Neutrophil (primary cell): Measurements from ENCODE around the gene IL1RAPL2.

Source experiments
- H3K27ac ChIP-seq: fragments of 200-600 bp; sonication (generic); 2 replicates; pipeline ENCODE4 v1.5.1; 2016; ENCODE audit warnings: mild to moderate bottlenecking, moderate library complexity
- H3K27me3 ChIP-seq: fragments of 200-600 bp; sonication (generic); 2 replicates; pipeline ENCODE4 v1.6.0; 2016; ENCODE audit warnings: mild to moderate bottlenecking
- H3K36me3 ChIP-seq: fragments of 200-600 bp; sonication (generic); 2 replicates; pipeline ENCODE4 v1.5.1; 2017
- H3K4me1 ChIP-seq, 2 experiments: fragments of 200-600 bp in 1 of 2; sonication (generic) in 1 of 2; 1 replicate in 1 of 2; 2 replicates in 1 of 2; pipeline versions ENCODE4 v1.5.1 to v1.6.1; 2013 to 2016; ENCODE audit warnings: low read depth in 1 of 2, low read length in 1 of 2, mild to moderate bottlenecking in 1 of 2, moderate library complexity in 1 of 2; ENCODE audit not compliant: control insufficient read depth in 1 of 2, insufficient read depth in 1 of 2
- H3K4me3 ChIP-seq, 2 experiments: fragments of 200-600 bp in 1 of 2; sonication (generic) in 1 of 2; 1 replicate in 1 of 2; 2 replicates in 1 of 2; pipeline ENCODE4 v1.5.1; 2013 to 2016; ENCODE audit warnings: low read depth in 1 of 2, low read length in 1 of 2, mild to moderate bottlenecking in 1 of 2, moderate library complexity in 1 of 2
- H3K9me3 ChIP-seq: fragments of 200-600 bp; sonication (generic); 2 replicates; pipeline ENCODE4 v1.5.1; 2016
- CTCF ChIP-seq: fragments of 200-600 bp; sonication (generic); IDR thresholded peaks from 2 replicates; pipeline ENCODE4 v1.5.1; 2016; ENCODE audit warnings: antibody characterized with exemption

Gene IL1RAPL2

GRCh38 chrX:104833401-104833800 is 267.4 kb downstream of the IL1RAPL2 start:
- H3K4me3 ChIP-seq, result no peak overlapping the region
- H3K4me1 ChIP-seq, result no peaks in the 10 kb centered on the region
- H3K27ac ChIP-seq, result no peak overlapping the region
- H3K36me3 ChIP-seq, result no peaks in the 10 kb centered on the region
- TF ChIP-seq CTCF, result no peak
- H3K9me3 ChIP-seq, result no peaks in the 10 kb centered on the region
- H3K27me3 ChIP-seq, result no peaks in the 10 kb centered on the region

GRCh38 chrX:104842646-104843045 is 276.6 kb downstream of the IL1RAPL2 start:
- no peaks in the 10 kb centered on the region for H3K27me3 ChIP-seq

GRCh38 chrX:104852241-104852640 is 286.2 kb downstream of the IL1RAPL2 start:
- no peaks in the 10 kb centered on the region for H3K9me3 ChIP-seq
- no peak overlapping the region for H3K27ac ChIP-seq
- no peaks in the 10 kb centered on the region for H3K36me3 ChIP-seq
- no peak overlapping the region for H3K4me3 ChIP-seq
- no peaks in the 10 kb centered on the region for H3K27me3 ChIP-seq
- TF ChIP-seq CTCF, result no peak
- H3K4me1 ChIP-seq, result no peaks in the 10 kb centered on the region

More at GRCh38 chrX:104842646-104843045, 276.6 kb downstream of the IL1RAPL2 start:
- no peak for TF ChIP-seq CTCF
- H3K9me3 ChIP-seq, result no peaks in the 10 kb centered on the region
- H3K4me3 ChIP-seq, result no peak overlapping the region
- no peaks in the 10 kb centered on the region for H3K36me3 ChIP-seq
- H3K27ac ChIP-seq, result no peak overlapping the region
- H3K4me1 ChIP-seq, result no peaks in the 10 kb centered on the region

GRCh38 chrX:104854188-104854587 is 288.2 kb downstream of the IL1RAPL2 start:
- no peak for TF ChIP-seq CTCF
- Histone ChIP-seq H3K4me3 (no peak overlapping the region), H3K36me3 (no peaks in the 10 kb centered on the region), H3K9me3 (no peaks in the 10 kb centered on the region), H3K4me1 (no peaks in the 10 kb centered on the region), H3K27me3 (no peaks in the 10 kb centered on the region), H3K27ac (no peak overlapping the region)

- H3K36me3 ChIP-seq, result no peaks in the 10 kb centered on the region
- H3K27me3 ChIP-seq, result no peaks in the 10 kb centered on the region
- H3K4me1 ChIP-seq, result no peaks in the 10 kb centered on the region
- TF ChIP-seq CTCF, result no peak
- no peaks in the 10 kb centered on the region for H3K9me3 ChIP-seq
- no peak overlapping the region for H3K27ac ChIP-seq
- H3K4me3 ChIP-seq, result no peak overlapping the region
Measured at GRCh38 chrX:104854790-104855340, 288.9 kb downstream of the IL1RAPL2 start.

- H3K27ac ChIP-seq, result no peak overlapping the region
- no peak overlapping the region for H3K4me3 ChIP-seq
Measured at GRCh38 chrX:104863466-104863865, 297.5 kb downstream of the IL1RAPL2 start.

More at GRCh38 chrX:104863466-104863865, 297.5 kb downstream of the IL1RAPL2 start:
- no peaks in the 10 kb centered on the region for H3K36me3 ChIP-seq
- no peaks in the 10 kb centered on the region for H3K27me3 ChIP-seq
- no peak for TF ChIP-seq CTCF
- no peaks in the 10 kb centered on the region for H3K4me1 ChIP-seq
- no peaks in the 10 kb centered on the region for H3K9me3 ChIP-seq
